HUDEP-2 (cell line): ENCODE results near the gene GP1BB.

Source experiments
- DNase-seq, 76 experiments: peaks; one replicate each; lab custom pipeline; 2025; ENCODE audit not compliant: unreplicated experiment in 76 of 76; lab: John Stamatoyannopoulos, UW

GP1BB gene

DNA sequence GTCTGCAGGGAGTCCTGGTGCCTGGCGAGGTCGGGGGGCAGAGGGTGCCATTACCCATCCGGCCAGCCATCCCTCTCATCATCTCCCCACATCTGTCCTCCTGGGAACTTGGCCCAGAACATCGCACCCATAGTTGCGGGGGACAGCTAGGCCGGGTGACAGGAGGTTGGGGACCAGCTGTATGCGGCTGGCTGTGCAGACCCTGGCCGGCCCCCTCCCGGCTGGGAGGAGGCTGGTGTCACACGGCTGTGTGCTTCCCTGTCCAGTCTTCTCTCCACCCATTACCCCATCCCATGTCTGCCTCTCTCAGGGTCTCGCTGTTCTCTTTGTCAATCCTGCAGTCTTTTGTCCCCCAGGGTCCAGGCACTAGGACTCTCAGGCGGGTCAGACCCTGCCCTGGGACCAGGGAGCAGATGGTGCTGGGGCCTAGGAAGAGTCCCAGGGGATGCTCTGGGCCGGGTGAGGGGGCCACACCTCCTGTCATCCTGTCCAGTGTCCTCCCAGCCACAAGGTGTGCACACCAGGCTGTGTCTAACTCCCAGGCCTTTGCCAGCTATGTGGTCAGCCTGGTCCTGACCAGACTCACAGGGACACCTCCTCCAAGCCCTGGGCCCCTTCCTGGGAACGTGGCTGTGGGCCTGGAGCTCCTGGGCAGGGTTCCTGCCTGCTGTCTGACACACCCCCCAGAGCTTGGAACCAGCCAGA lies 30.8 kb downstream of the GP1BB start:
- DNase-seq, result no peak

GRCh38 chr22:19754701-19755144 lies 31.4 kb downstream of the GP1BB start:
- no peak for DNase-seq

DNA sequence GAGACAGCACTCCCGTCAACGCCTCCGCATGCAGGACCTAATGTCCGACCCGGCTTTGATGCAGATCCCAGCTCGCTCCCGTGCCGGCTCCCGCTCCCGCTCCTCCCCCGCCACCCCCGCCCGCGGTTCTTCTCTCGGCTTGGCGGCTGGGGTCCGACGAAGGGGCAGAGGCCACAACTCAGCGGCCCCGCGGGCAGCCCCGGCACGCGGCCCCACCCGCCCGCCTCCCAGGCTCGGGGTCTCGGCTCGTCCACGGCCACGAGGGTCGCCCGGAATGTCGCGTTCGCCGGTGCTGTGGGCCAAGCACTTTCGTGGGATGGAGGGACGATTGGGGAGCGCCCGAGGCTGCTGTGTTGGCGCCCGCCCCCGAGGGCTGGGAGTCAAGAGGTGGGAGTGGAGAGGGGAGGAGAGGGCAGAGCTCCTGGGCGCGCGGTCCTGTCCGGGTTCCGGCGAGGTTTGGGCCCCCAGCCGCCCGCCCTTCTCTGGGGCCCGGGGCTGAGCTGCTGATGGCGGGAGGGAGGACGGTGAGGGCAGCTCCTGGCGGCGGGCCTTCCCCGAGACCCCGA lies 31.9 kb downstream of the GP1BB start:
- no peak for DNase-seq

DNA sequence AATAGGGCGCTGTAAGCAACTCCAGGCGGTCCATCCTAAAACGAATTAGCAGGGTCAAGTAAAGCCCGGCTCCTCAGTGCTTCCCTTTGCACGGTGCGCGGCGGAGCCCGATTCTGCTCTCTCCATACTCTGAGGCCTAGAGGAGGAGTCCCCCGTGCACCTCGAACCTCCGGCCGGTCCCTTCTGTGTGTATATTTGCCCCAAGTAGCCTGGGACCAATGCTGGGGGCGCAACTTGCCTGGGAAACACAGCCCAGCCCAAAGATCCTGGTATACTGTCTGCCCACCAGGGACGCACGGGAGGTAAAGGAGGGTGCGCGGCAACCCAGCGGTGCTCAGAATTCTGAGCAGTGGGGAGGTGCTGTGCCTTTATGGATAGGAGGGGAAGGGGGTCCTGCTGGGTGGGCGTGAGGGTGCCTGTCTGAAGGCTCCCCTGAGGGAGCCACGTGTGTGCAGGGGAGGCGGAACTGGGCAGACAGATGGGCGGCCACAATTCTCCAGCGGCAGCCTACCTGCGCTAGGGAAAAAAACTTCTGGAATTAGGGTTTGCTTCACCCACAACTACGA lies 32.5 kb downstream of the GP1BB start:
- no peak for DNase-seq

GRCh38 chr22:19756288-19757128 lies 33.2 kb downstream of the GP1BB start:
- DNase-seq, result peak in 4 of 76 experiments; percentile 5 to 16 (median 9)

DNA sequence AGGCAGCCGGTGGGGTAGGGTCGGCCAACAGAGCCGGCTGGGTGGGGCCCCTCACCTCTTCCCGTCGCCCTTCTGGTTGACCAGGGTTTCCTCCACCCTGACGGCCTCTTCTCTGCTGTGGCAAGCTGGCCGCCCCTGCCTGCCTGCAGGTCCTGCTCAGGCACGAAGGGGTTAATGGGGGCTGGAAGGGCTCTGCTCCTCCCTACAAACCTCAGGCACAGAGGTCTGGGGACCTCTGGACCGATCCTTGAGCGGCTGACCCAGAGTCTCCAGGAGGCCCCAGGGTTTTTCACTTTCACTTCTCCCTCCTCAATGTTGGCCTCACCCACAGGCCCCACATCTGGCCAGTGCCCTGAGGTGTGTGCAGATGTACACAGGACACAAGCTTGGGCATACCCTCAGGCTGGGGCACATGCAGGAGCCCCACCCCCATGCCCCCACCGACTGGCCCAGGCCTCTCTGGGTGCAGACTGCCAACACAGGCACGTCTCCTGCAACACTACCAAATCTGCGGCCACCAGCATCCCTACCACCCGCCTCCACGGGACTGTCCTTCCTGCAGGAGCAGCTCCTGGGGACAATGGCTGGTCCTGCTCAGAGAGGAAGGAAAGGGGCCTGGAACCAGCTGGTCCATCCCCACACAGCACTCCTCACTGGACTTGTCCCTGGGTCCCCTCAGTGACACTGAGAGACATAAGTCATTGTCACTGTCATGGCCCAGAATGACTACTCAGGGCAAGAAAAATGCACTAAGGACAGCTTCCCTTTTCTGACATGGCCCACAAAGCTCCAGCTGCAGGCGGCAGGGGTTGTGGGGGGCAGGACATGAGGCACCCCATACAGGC lies 34.0 kb downstream of the GP1BB start:
- DNase-seq, result no peak

DNA sequence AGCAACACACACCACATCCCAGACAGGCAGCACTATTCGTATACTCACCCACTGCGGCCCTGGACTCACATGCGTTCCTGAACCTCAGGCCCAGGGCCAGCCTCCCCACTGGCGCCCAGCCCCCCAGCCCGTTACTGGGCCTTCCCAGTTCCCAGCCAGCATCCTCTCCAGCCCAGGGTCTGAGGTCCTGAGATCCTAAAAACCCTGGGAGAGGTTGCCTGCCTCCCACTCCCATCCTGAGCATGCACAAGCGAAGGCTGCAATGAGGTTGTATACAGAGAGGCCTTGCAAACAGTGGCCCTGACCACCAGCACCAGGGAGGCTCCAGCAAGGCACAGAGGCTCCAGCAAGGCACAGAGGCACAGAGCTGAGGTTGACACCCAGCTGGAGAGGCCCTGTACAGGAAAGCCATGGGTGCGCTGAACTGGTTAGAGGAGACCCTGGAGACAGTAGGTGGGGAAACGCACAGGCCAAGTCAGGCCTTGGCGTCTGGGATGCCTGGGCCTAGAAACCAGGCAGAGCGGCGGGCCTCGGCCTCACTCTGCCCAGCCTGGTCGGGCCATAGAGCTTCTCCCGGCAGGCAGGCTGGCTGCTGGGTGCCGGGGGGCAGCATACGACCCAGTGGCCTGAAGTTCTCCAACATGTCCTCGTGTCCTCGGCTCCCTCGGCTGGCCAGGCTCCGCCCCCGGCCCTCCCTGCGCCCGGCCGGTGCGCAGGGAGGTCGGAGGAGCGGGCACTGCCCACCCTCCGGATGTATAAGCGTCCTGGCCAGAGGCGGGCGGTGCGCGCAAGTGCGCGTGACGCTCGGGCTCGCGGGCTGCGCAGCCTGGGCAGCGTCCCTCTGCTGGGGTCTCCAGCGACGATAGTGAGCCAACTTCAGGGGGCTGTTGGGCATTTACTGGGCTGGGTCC lies 34.9 kb downstream of the GP1BB start:
- no peak for DNase-seq

- DNase-seq, result no peak
Observed at GRCh38 chr22:19758896-19759426, 35.6 kb downstream of the GP1BB start.

DNA sequence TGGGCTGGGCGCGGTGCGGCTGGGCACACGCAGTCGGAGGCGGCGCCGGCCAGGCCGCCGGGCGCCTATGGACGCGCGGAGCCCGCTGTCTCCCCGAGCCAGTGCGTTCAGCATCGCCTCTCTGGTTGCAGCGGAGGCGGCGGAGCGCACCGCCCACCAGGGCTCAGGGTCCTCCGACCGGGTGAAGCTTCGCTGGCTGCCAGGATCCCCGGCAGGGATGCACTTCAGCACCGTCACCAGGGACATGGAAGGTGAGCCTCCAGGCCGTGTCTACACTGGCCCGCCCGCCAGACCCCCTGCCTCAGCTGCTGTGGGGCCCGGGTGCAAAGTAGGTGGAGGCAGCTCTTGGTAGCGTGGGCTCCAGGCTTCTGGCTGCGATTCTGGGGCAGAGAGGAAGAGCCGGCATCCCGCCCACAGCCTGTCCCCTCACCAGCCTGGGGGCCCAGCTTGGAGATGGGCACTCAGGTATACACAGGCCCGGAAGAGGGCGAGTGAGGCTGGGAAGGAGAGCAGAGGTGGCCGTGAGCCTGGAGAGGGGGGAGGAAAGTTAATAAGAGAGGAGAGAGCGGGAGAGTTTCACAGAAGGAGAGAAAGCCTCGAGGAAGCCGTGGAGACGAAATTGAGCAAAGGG lies 36.2 kb downstream of the GP1BB start:
- no peak for DNase-seq

GRCh38 chr22:19760058-19760950 lies 37.0 kb downstream of the GP1BB start, which contains the start of gene TBX1:
TBX1 (plus strand) TSS chr22:19760778; CDS start chr22:19760844, 66 bp downstream.
- no peak for DNase-seq

DNA sequence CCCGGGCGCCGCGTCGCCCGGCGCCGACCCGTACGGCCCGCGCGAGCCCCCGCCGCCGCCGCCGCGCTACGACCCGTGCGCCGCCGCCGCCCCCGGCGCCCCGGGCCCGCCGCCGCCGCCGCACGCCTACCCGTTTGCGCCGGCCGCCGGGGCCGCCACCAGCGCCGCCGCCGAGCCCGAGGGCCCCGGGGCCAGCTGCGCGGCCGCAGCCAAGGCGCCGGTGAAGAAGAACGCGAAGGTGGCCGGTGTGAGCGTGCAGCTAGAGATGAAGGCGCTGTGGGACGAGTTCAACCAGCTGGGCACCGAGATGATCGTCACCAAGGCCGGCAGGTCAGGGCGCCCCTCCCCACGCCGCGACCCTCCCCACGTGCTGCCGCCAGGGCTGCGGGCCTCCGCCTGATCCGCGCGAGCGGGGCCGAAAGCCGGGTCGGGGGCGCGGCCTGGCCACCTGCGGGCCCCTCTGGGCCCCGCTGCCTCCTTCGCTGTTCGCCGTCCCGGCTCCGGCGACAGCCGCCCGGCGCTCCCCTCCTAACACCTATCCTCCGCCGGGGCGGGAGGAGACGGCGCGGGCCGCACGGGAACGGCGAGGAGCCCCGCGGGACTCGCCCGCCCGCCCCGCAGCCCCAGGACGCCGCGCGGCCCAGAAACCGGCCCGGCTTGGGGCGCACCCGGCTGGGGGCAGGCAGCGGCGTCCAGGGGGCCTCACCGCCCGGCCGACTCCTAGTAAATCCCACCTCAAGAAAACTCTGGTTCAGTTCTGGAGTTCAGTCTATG lies 37.8 kb downstream of the GP1BB start:
- DNase-seq, result no peak

- no peak for DNase-seq
Observed at GRCh38 chr22:19761725-19762567, 38.6 kb downstream of the GP1BB start.

GRCh38 chr22:19762568-19763457 lies 39.5 kb downstream of the GP1BB start:
- DNase-seq, result no peak

DNA sequence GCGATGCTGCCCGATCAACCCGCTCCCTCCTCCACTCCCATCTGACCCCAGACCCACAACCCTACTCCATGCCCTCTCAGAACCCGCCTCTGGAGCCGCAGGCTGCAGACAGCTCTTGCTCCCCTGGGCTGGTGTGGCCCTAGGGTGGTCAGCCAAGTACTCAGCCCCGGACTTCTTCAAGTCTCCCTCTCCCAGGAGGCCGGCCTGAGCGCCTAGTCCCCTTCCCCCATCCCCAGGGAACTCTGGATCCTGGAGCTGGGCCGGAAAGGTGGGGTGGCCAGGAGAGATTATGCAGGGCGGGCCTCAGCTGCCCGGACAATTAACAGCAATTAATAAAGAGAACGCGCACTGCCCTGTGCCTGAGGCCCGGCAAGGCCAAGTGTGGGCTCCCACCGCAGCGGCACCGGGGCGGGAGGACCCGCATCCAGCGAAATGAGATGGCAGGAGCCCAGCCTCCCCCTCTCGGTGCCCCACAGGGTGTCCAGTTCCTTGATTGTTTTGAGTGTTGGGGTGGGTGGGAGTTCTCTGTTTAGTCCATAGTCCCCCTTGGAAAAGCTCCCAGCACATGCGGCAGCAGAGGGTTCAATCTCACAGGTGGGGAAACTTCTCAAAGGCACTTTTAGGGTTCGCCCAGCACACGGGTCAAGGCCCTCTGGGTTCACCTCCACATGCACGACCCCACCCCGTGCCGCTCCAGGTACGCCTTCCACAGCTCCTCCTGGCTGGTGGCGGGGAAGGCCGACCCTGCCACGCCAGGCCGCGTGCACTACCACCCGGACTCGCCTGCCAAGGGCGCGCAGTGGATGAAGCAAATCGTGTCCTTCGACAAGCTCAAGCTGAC lies 40.3 kb downstream of the GP1BB start:
- no peak for DNase-seq
